ENCODE data around the gene RNF213.

GRCh38 chr17:80232438-80232837 lies 28.2 kb upstream of the RNF213 start:
- TF ChIP-seq EP300 (IDR thresholded peaks at IDR 0.05; ENCODE audit: borderline replicate concordance in 1 of 2, control insufficient read depth in 1 of 2, low read depth in 2 of 2, low read length in 2 of 2) (no peak), MAX (IDR thresholded peaks at IDR 0.05; ENCODE audit: low read depth, low read length) (no peak), KAT2A (conservative IDR thresholded peaks at IDR 0.05; ENCODE audit: control insufficient read depth, low read depth, low read length) (no peak), CTCF (IDR thresholded peaks at IDR 0.05 in 2 of 3, conservative IDR thresholded peaks at IDR 0.05 in 1 of 3; ENCODE audit: control insufficient read depth in 2 of 3, extremely low read depth in 1 of 3, insufficient read depth in 1 of 3, low read depth in 3 of 3, low read length in 3 of 3) (no peak), RAD21 (IDR thresholded peaks at IDR 0.05; ENCODE audit: insufficient read depth, low read depth, low read length) (no peak), ZBTB33 (IDR thresholded peaks at IDR 0.05) (no peak), ZNF592 (IDR thresholded peaks at IDR 0.05) (no peak), FOXM1 (IDR thresholded peaks at IDR 0.05; ENCODE audit: low read depth, low read length) (no peak), ZNF274 (IDR thresholded peaks at IDR 0.05; ENCODE audit: insufficient read depth, insufficient read length) (no peak), ETV6 (conservative IDR thresholded peaks at IDR 0.05 in 1 of 2, IDR thresholded peaks at IDR 0.05 in 1 of 2; ENCODE audit: borderline replicate concordance in 1 of 2, low read depth in 1 of 2) (no peak)

Data from GM12878 (cell line).